ENCODE data around the gene TXNL4B.
"Not testable (repeated sequence)": the region's sequence is repeated elsewhere in the genome, so short reads cannot be mapped to it uniquely, and the experiment has no call there.

TXNL4B gene

GRCh38 chr16:72084445-72084844 lies 9.0 kb downstream of the TXNL4B start:
- DNase-seq (ENCODE audit: low spot score) = no peak
- H3K4me1 ChIP-seq (ENCODE audit: insufficient read depth, poor library complexity, severe bottlenecking) = no peaks in the 10 kb centered on the region
- no peaks in the 10 kb centered on the region for H3K27me3 ChIP-seq (ENCODE audit: insufficient read depth, poor library complexity, severe bottlenecking)
- TF ChIP-seq CTCF (IDR thresholded peaks at IDR 0.05; ENCODE audit: poor library complexity, severe bottlenecking) = no peak
- peaks cover 7% of the 10 kb centered on the region for H3K9me3 ChIP-seq (ENCODE audit: severe bottlenecking)
- no peak for ATAC-seq (ENCODE audit: low read depth)
- H3K4me3 ChIP-seq (ENCODE audit: severe bottlenecking) = no peak overlapping the region
- no peak overlapping the region for H3K27ac ChIP-seq (ENCODE audit: poor library complexity, severe bottlenecking)
- peaks cover 43% of the 10 kb centered on the region for H3K36me3 ChIP-seq (ENCODE audit: low read depth)

GRCh38 chr16:72083778-72084404 lies 9.5 kb downstream of the TXNL4B start:
- Histone ChIP-seq H3K27me3 (ENCODE audit: insufficient read depth, poor library complexity, severe bottlenecking) (no peaks in the 10 kb centered on the region), H3K9me3 (ENCODE audit: severe bottlenecking) (peaks cover 7% of the 10 kb centered on the region), H3K4me3 (ENCODE audit: severe bottlenecking) (no peak overlapping the region), H3K4me1 (ENCODE audit: insufficient read depth, poor library complexity, severe bottlenecking) (no peaks in the 10 kb centered on the region), H3K36me3 (ENCODE audit: low read depth) (peaks cover 37% of the 10 kb centered on the region), H3K27ac (ENCODE audit: poor library complexity, severe bottlenecking) (no peak overlapping the region)
- TF ChIP-seq CTCF (IDR thresholded peaks at IDR 0.05; ENCODE audit: poor library complexity, severe bottlenecking) = no peak
- DNase-seq (ENCODE audit: low spot score) (no peak), ATAC-seq (ENCODE audit: low read depth) (no peak)

GRCh38 chr16:72076991-72077706 lies 16.3 kb downstream of the TXNL4B start:
- H3K27me3 ChIP-seq (ENCODE audit: insufficient read depth, poor library complexity, severe bottlenecking); H3K27ac ChIP-seq (ENCODE audit: poor library complexity, severe bottlenecking); H3K4me3 ChIP-seq (ENCODE audit: severe bottlenecking); DNase-seq (ENCODE audit: low spot score); ATAC-seq (ENCODE audit: low read depth); H3K4me1 ChIP-seq (ENCODE audit: insufficient read depth, poor library complexity, severe bottlenecking); H3K9me3 ChIP-seq (ENCODE audit: severe bottlenecking); H3K36me3 ChIP-seq (ENCODE audit: low read depth): not testable (repeated sequence)

GRCh38 chr16:72075067-72075466 lies 18.4 kb downstream of the TXNL4B start:
- not testable (repeated sequence) for H3K27me3 ChIP-seq (ENCODE audit: insufficient read depth, poor library complexity, severe bottlenecking); ATAC-seq (ENCODE audit: low read depth); H3K27ac ChIP-seq (ENCODE audit: poor library complexity, severe bottlenecking); H3K9me3 ChIP-seq (ENCODE audit: severe bottlenecking); H3K4me1 ChIP-seq (ENCODE audit: insufficient read depth, poor library complexity, severe bottlenecking); DNase-seq (ENCODE audit: low spot score); H3K4me3 ChIP-seq (ENCODE audit: severe bottlenecking); H3K36me3 ChIP-seq (ENCODE audit: low read depth)

GRCh38 chr16:72073560-72074230 lies 19.7 kb downstream of the TXNL4B start:
- Histone ChIP-seq H3K27me3 (ENCODE audit: insufficient read depth, poor library complexity, severe bottlenecking) (no peaks in the 10 kb centered on the region), H3K4me3 (ENCODE audit: severe bottlenecking) (no peak overlapping the region), H3K27ac (ENCODE audit: poor library complexity, severe bottlenecking) (no peak overlapping the region), H3K4me1 (ENCODE audit: insufficient read depth, poor library complexity, severe bottlenecking) (no peaks in the 10 kb centered on the region), H3K9me3 (ENCODE audit: severe bottlenecking) (no peaks in the 10 kb centered on the region), H3K36me3 (ENCODE audit: low read depth) (no peaks in the 10 kb centered on the region)
- DNase-seq (ENCODE audit: low spot score) = no peak
- no peak for TF ChIP-seq CTCF (IDR thresholded peaks at IDR 0.05; ENCODE audit: poor library complexity, severe bottlenecking)
- ATAC-seq (ENCODE audit: low read depth) = no peak
